IMR-90 (cell line): ENCODE results near the gene CTNNA1.

Source experiments
- RAD21 ChIP-seq: IDR thresholded peaks from 2 replicates; pipeline ENCODE4 v1.6.1; 2012; ENCODE audit warnings: low read length, improper control_type of control experiment
- RFX5 ChIP-seq: IDR thresholded peaks from 2 replicates; pipeline ENCODE4 v1.8.0; 2012; ENCODE audit warnings: low read depth, mild to moderate bottlenecking, low read length, moderate library complexity
- TF ChIP-seq, protein P1 (sequence below): conservative IDR thresholded peaks from 2 replicates; pipeline ENCODE4 v1.5.1; 2012; ENCODE audit warnings: mild to moderate bottlenecking, low read depth, low read length, improper control_type of control experiment

DNA sequence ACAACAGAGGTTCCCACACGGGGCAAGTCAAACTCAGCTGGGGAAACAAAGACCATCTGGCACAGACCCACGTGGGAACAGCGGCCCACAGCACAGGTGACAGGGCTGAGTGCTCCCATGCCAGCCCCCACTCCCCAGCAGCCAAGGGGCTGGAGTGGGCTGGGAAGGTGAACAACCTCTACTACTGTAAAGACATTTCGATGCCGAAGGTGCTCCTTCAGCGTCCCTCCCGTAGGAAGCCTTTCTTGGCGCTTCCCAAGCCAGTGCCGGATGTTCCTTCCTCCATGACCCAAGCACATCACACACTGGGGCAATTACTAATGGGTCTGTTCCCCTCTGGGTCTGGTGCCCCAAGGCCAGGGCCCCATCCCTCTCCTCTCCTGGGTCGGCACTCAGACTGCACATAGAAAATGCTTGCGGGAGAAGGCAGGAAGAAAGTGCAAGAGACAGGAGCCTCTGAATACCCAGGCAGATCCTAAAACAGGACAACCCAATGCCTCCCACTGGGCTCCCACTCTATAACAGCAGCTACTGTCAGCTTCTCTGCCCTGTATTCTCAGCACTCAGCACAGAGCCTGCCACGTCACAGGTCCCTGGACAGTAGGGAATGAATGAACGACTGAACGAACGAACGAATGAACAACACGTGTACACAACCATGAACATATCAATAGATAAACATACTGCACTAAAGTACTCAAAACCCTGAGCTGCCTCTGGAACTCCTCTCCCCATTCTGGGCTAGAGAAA is 198.9 kb downstream of the CTNNA1 start:
- TF ChIP-seq, protein P1, sequence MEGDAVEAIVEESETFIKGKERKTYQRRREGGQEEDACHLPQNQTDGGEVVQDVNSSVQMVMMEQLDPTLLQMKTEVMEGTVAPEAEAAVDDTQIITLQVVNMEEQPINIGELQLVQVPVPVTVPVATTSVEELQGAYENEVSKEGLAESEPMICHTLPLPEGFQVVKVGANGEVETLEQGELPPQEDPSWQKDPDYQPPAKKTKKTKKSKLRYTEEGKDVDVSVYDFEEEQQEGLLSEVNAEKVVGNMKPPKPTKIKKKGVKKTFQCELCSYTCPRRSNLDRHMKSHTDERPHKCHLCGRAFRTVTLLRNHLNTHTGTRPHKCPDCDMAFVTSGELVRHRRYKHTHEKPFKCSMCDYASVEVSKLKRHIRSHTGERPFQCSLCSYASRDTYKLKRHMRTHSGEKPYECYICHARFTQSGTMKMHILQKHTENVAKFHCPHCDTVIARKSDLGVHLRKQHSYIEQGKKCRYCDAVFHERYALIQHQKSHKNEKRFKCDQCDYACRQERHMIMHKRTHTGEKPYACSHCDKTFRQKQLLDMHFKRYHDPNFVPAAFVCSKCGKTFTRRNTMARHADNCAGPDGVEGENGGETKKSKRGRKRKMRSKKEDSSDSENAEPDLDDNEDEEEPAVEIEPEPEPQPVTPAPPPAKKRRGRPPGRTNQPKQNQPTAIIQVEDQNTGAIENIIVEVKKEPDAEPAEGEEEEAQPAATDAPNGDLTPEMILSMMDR: no peak
- TF ChIP-seq RAD21 (no peak), RFX5 (no peak)
